Thoracic aorta endothelial cell (primary cell): ENCODE data around the gene SLC36A2. TPM values are rescaled to one million over a fixed set of nuclear protein-coding genes. Genes with fewer than 3 reads are reported as not detected.

Experiments used
- total RNA-seq: library from RNA; depleted of rRNA; stranded (reverse); fragments of >200 nt; gene quantifications from 2 replicates; pipeline ENCODE4 v1.2.3, GENCODE V29; 2012

SLC36A2 gene
- total RNA-seq = not detected in 2 replicates

GRCh38 chr5:151347369-151347768, at the start of gene SLC36A2:
SLC36A2 (minus strand) TSS chr5:151347559; CDS start chr5:151347460, 99 bp downstream.

GRCh38 chr5:151303666-151304065, 43.7 kb downstream of the SLC36A2 start, which contains the start of gene SLC36A3:
SLC36A3 (minus strand) TSS chr5:151303766; CDS start chr5:151303354, 412 bp downstream.

Other genes with a start within 250 kb of the SLC36A2 start
- 221 and 234 TPM in 2 replicates for gene ANXA6, start 189.8 kb downstream of the SLC36A2 start, total RNA-seq
- gene CCDC69, start 123.5 kb downstream of the SLC36A2 start, total RNA-seq = 8.4 and 14.6 TPM in 2 replicates
- gene GM2A, start 94.4 kb downstream of the SLC36A2 start, total RNA-seq = 19.5 and 19.9 TPM in 2 replicates
- gene SLC36A3, start 43.8 kb downstream of the SLC36A2 start, total RNA-seq = not detected in 2 replicates
- 7.2 and 8.5 TPM in 2 replicates for gene SLC36A1, start 100.0 kb upstream of the SLC36A2 start, total RNA-seq
- gene FAT2, start 243.8 kb upstream of the SLC36A2 start, total RNA-seq = under 0.01 TPM in 1 of 2 replicates, not detected in the other